BE2C (cell line): Measurements from ENCODE around the gene AHSG.

Source experiments
- DNase-seq: peaks from one replicate; pipeline ENCODE4 v3.0.0-alpha.2; 2020
- H3K27me3 ChIP-seq: fragments of 250-450 bp; sonication (Bioruptor Pico); 2 replicates; pipeline ENCODE4 v1.5.1; 2020; ENCODE audit warnings: mild to moderate bottlenecking
- H3K36me3 ChIP-seq: fragments of 250-450 bp; sonication (Bioruptor Pico); 2 replicates; pipeline ENCODE4 v1.5.1; 2020; ENCODE audit warnings: mild to moderate bottlenecking
- H3K4me1 ChIP-seq: fragments of 250-450 bp; sonication (Bioruptor Pico); 2 replicates; pipeline ENCODE4 v1.5.1; 2020
- H3K4me3 ChIP-seq: 2 replicates; pipeline ENCODE4 v1.5.1; 2011; ENCODE audit warnings: low read depth, low read length
- H3K9me3 ChIP-seq: fragments of 250-450 bp; sonication (Bioruptor Pico); 2 replicates; pipeline ENCODE4 v1.5.1; 2020
- CTCF ChIP-seq: IDR thresholded peaks from 2 replicates; pipeline ENCODE4 v1.5.1; 2012; ENCODE audit warnings: mild to moderate bottlenecking, low read depth, low read length

The AHSG gene

GRCh38 chr3:186663361-186664118, 50.7 kb downstream of the AHSG start:
- Histone ChIP-seq H3K36me3 (no peaks in the 10 kb centered on the region), H3K27me3 (peaks cover 36% of the 10 kb centered on the region), H3K4me3 (no peak overlapping the region), H3K4me1 (no peaks in the 10 kb centered on the region), H3K9me3 (no peaks in the 10 kb centered on the region)
- DNase-seq, result no peak
- TF ChIP-seq CTCF, result no peak

- Histone ChIP-seq H3K4me3 (no peak overlapping the region), H3K4me1 (no peaks in the 10 kb centered on the region)
- DNase-seq, result no peak
Measured at GRCh38 chr3:186664119-186664495, 51.2 kb downstream of the AHSG start.

GRCh38 chr3:186664506-186664905, 51.6 kb downstream of the AHSG start:
- Histone ChIP-seq H3K4me1 (no peaks in the 10 kb centered on the region), H3K27me3 (peaks cover 36% of the 10 kb centered on the region), H3K9me3 (no peaks in the 10 kb centered on the region), H3K36me3 (no peaks in the 10 kb centered on the region), H3K4me3 (no peak overlapping the region)
- no peak for TF ChIP-seq CTCF
- DNase-seq, result no peak

More at GRCh38 chr3:186664119-186664495, 51.2 kb downstream of the AHSG start:
- no peaks in the 10 kb centered on the region for H3K36me3 ChIP-seq
- H3K27me3 ChIP-seq, result peaks cover 36% of the 10 kb centered on the region
- no peaks in the 10 kb centered on the region for H3K9me3 ChIP-seq
- no peak for TF ChIP-seq CTCF

- H3K4me1 ChIP-seq, result no peaks in the 10 kb centered on the region
- TF ChIP-seq CTCF, result no peak
- no peak for DNase-seq
Measured at GRCh38 chr3:186665625-186666188, 52.8 kb downstream of the AHSG start, which contains the start of gene HRG. TSS of gene HRG (plus strand) at chr3:186666014. CDS start at chr3:186666032, 18 bp downstream.

GRCh38 chr3:186668426-186668825, 55.6 kb downstream of the AHSG start:
- Histone ChIP-seq H3K36me3 (no peaks in the 10 kb centered on the region), H3K4me3 (no peak overlapping the region), H3K4me1 (no peaks in the 10 kb centered on the region), H3K9me3 (no peaks in the 10 kb centered on the region), H3K27me3 (peaks cover 49% of the 10 kb centered on the region)
- TF ChIP-seq CTCF, result no peak
- DNase-seq, result no peak

More at GRCh38 chr3:186665625-186666188, 52.8 kb downstream of the AHSG start, which contains the start of gene HRG:
- H3K9me3 ChIP-seq, result no peaks in the 10 kb centered on the region
- no peaks in the 10 kb centered on the region for H3K36me3 ChIP-seq
- H3K4me3 ChIP-seq, result no peak within 1 kb of the TSS
- peaks cover 36% of the 10 kb centered on the region for H3K27me3 ChIP-seq
